ENCODE measurements around the gene KIF4A.
"Not testable (repeated sequence)": the region's sequence is repeated elsewhere in the genome, so short reads cannot be mapped to it uniquely, and the experiment has no call there.

Gene KIF4A

DNA sequence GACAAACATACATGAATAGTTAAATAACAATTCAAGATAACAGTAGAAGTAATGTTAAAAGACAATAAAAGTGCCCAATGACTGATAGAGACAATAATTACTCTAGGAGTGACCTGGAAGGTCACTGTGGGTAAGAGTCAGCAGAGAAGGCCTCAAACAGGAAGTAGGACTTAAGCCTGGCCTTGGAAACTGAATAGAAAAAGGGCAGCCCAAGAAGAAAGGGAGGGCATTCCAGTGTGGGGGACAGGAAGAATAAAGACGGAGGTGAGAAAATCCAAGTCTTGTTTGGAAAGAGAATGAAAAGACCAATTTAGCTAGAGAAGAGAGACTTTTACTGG is 35.9 kb upstream of the KIF4A start:
- Histone ChIP-seq H3K27ac (ENCODE audit: insufficient read depth, low read length, poor library complexity, severe bottlenecking) (no peak overlapping the region), H3K9me3 (ENCODE audit: control insufficient read depth, low read length) (no peaks in the 10 kb centered on the region), H3K4me1 (ENCODE audit: control insufficient read depth, insufficient read depth, low read length, poor library complexity, severe bottlenecking) (no peaks in the 10 kb centered on the region), H3K36me3 (ENCODE audit: control insufficient read depth, insufficient read depth, low read length) (no peaks in the 10 kb centered on the region), H3K27me3 (replicated peaks; ENCODE audit: control insufficient read depth, insufficient read depth, low read length, poor library complexity, severe bottlenecking) (no peaks in the 10 kb centered on the region), H3K4me3 (ENCODE audit: insufficient read depth, low read depth, low read length, poor library complexity, severe bottlenecking) (no peak overlapping the region)
- no peak for DNase-seq

DNA sequence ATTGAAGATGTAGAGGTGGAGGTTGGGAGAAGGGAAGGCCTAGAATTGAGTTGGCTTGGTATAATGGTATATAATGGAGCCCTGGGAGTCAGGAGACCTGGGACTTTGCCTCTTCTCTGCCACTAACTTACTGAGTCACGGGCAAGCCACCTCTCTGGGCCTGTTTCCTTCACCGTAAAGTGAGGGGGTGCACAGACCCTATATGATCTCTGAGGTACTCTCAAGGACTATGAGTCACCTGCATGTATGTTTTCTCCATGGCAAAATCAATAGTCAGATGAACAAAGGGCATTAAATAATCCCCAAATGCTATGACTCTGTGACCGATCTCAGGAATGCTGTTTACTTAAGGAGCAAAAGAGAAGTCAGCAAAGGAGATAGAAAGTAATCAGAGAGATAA is 35.0 kb upstream of the KIF4A start:
- Histone ChIP-seq H3K9me3 (ENCODE audit: control insufficient read depth, low read length) (no peaks in the 10 kb centered on the region), H3K27me3 (replicated peaks; ENCODE audit: control insufficient read depth, insufficient read depth, low read length, poor library complexity, severe bottlenecking) (no peaks in the 10 kb centered on the region), H3K4me3 (ENCODE audit: insufficient read depth, low read depth, low read length, poor library complexity, severe bottlenecking) (no peak overlapping the region), H3K27ac (ENCODE audit: insufficient read depth, low read length, poor library complexity, severe bottlenecking) (no peak overlapping the region), H3K4me1 (ENCODE audit: control insufficient read depth, insufficient read depth, low read length, poor library complexity, severe bottlenecking) (no peaks in the 10 kb centered on the region), H3K36me3 (ENCODE audit: control insufficient read depth, insufficient read depth, low read length) (no peaks in the 10 kb centered on the region)
- no peak for DNase-seq

DNA sequence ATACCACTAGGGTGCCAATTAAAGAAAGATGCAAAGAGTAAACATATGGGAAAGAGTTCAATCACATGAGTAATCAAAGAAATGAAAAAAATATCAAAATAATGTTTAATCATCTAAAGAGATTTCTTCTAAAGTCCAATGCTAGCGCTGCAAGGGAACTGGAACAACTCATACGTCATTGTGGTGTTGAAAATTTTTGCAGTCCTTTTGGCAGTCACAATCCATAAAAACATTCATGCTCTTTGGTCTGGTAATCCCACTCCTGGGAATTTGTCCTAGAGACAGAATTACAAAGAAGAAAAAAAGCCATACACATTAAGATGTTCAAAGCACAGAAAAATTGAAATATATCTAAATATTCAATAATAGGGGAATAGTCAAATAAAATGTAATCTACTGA is 34.5 kb upstream of the KIF4A start:
- H3K36me3 ChIP-seq (ENCODE audit: control insufficient read depth, insufficient read depth, low read length), result no peaks in the 10 kb centered on the region
- H3K27me3 ChIP-seq (replicated peaks; ENCODE audit: control insufficient read depth, insufficient read depth, low read length, poor library complexity, severe bottlenecking), result no peaks in the 10 kb centered on the region
- no peaks in the 10 kb centered on the region for H3K9me3 ChIP-seq (ENCODE audit: control insufficient read depth, low read length)
- H3K4me3 ChIP-seq (ENCODE audit: insufficient read depth, low read depth, low read length, poor library complexity, severe bottlenecking), result no peak overlapping the region
- H3K27ac ChIP-seq (ENCODE audit: insufficient read depth, low read length, poor library complexity, severe bottlenecking), result no peak overlapping the region
- H3K4me1 ChIP-seq (ENCODE audit: control insufficient read depth, insufficient read depth, low read length, poor library complexity, severe bottlenecking), result no peaks in the 10 kb centered on the region
- DNase-seq, result no peak

DNA sequence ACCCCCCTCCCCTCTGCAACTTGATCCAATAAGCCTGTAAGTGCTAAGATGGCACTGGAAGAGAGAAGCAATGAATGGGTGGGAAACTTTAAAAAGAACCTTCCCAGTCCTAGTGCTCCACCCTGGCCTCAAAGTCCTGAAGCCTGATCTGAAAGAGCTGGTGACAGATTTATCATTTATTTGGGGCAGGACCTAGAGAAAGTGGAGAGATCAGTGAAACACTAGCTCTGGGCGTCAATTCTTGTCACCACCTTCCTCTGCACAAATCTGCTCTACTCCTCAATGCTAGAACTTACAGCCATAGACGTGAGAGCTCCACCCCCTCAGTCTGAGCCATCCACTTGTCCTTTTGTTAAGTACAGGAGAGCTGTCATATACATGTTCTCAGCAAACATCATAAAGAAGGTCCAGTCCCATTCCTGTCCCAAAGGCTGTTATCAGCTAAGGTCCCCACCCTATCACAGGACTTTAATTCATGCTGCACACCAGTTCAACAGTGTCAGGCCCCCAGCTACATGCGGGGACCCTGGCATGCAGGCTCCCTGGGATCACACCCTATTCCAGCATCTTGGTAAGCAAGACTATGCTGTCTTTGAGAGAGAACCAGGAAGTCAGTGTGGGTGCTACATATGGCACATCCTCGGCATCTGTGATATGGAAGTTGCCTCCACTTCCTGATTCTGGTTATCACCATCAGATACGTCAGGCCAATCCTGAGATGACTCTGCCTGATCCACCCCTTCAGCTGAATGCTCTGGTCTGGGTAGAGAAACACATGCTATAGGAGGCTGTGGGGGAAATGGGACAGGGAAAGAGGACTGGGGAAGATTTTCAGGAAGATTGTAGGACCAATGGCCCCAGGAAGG is 32.2 kb upstream of the KIF4A start:
- Histone ChIP-seq H3K27me3 (replicated peaks; ENCODE audit: control insufficient read depth, insufficient read depth, low read length, poor library complexity, severe bottlenecking) (no peaks in the 10 kb centered on the region), H3K4me1 (ENCODE audit: control insufficient read depth, insufficient read depth, low read length, poor library complexity, severe bottlenecking) (no peaks in the 10 kb centered on the region), H3K4me3 (ENCODE audit: insufficient read depth, low read depth, low read length, poor library complexity, severe bottlenecking) (no peak overlapping the region), H3K9me3 (ENCODE audit: control insufficient read depth, low read length) (no peaks in the 10 kb centered on the region), H3K36me3 (ENCODE audit: control insufficient read depth, insufficient read depth, low read length) (no peaks in the 10 kb centered on the region), H3K27ac (ENCODE audit: insufficient read depth, low read length, poor library complexity, severe bottlenecking) (no peak overlapping the region)
- DNase-seq, result no peak

DNA sequence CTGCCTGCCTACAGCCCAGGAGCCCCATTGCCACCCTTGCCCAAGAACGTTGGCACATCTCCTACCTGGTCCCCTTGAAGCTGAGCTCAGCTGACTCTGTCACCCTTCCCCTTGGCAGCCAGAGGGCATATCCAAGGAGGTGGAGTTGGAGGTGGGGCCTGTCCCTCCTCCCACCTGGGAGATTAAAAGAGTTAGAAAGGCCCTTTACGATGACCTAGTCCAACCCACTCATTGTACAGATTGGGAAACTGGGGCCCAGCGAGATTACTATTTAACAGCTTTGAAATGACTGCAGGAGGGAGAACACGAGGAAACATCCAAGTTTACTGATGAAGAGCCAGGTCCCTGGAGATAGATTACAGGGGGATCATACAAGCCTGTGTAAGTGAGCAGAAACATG is 29.8 kb upstream of the KIF4A start, which contains the start of gene P2RY4:
Gene P2RY4, minus strand, starts transcription at position 101 of the 400 bp plus-strand sequence. CDS start 580 bp downstream, outside the sequence.
- no peak within 1 kb of the TSS for H3K4me3 ChIP-seq (ENCODE audit: insufficient read depth, low read depth, low read length, poor library complexity, severe bottlenecking)

DNA sequence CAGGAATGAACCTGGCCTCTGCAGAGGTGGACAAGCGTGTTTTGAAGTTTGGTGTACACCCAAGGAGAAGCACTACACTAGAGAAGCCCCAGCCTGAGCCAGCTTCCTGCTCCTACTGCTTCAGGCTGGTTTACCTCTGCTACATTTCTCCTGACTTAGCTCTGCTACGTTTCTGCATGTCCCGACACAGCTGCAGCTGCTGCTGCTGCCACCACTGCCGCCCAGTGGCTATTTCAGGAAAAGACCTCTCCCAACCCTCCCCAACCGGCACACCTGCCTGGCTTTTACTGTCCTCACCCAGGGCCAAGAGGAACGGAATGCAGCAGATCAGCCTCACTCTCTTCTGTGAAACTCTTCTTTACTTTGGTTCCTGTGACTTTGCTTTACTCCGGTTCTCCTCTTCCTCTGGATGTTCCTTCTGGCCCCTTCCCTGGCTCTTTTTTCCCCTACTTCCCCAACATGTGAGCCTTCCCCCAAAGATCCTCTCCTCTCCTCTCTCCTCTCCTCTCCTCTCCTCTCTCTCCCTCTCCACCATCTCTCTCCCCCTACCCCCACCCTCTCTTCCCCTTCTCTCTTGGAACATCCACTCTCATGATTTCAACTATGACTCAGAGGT is 26.8 kb upstream of the KIF4A start:
- no peaks in the 10 kb centered on the region for H3K9me3 ChIP-seq (ENCODE audit: control insufficient read depth, low read length)
- peak in 1 of 3 donors; percentile 0 for DNase-seq

More for the DNA sequence above, 29.8 kb upstream of the KIF4A start, which contains the start of gene P2RY4:
- Histone ChIP-seq H3K9me3 (ENCODE audit: control insufficient read depth, low read length) (no peaks in the 10 kb centered on the region), H3K4me1 (ENCODE audit: control insufficient read depth, insufficient read depth, low read length, poor library complexity, severe bottlenecking) (no peaks in the 10 kb centered on the region), H3K36me3 (ENCODE audit: control insufficient read depth, insufficient read depth, low read length) (no peaks in the 10 kb centered on the region), H3K27ac (ENCODE audit: insufficient read depth, low read length, poor library complexity, severe bottlenecking) (no peak within 1 kb of the TSS), H3K27me3 (replicated peaks; ENCODE audit: control insufficient read depth, insufficient read depth, low read length, poor library complexity, severe bottlenecking) (no peaks in the 10 kb centered on the region)
- DNase-seq, result no peak

DNA sequence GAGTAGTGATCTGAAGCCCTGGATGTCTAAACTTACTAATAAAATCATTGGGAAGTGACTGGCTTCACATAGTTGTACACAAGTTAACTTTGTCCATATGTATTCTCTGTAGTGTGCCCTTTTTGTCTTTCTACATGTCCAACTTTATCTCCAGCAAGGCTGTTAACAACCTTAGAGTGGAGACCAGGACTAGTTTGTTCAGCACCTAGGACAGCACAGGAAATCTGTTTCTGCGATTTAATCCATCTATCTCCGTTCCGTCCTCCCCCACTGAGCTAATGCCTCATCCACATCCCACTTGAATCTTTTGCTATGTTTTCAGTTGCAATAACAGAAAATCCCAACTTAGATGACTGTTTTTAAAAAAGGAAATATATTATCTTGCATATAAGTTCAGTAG is 25.1 kb upstream of the KIF4A start:
- Histone ChIP-seq H3K9me3 (ENCODE audit: control insufficient read depth, low read length) (no peaks in the 10 kb centered on the region), H3K27me3 (replicated peaks; ENCODE audit: control insufficient read depth, insufficient read depth, low read length, poor library complexity, severe bottlenecking) (no peaks in the 10 kb centered on the region), H3K36me3 (ENCODE audit: control insufficient read depth, insufficient read depth, low read length) (no peaks in the 10 kb centered on the region), H3K27ac (ENCODE audit: insufficient read depth, low read length, poor library complexity, severe bottlenecking) (no peak overlapping the region), H3K4me3 (ENCODE audit: insufficient read depth, low read depth, low read length, poor library complexity, severe bottlenecking) (no peak overlapping the region), H3K4me1 (ENCODE audit: control insufficient read depth, insufficient read depth, low read length, poor library complexity, severe bottlenecking) (no peaks in the 10 kb centered on the region)
- no peak for DNase-seq

More for the DNA sequence above, 26.8 kb upstream of the KIF4A start:
- H3K4me3 ChIP-seq (ENCODE audit: insufficient read depth, low read depth, low read length, poor library complexity, severe bottlenecking), result no peak overlapping the region
- no peaks in the 10 kb centered on the region for H3K27me3 ChIP-seq (replicated peaks; ENCODE audit: control insufficient read depth, insufficient read depth, low read length, poor library complexity, severe bottlenecking)
- H3K4me1 ChIP-seq (ENCODE audit: control insufficient read depth, insufficient read depth, low read length, poor library complexity, severe bottlenecking), result no peaks in the 10 kb centered on the region
- H3K36me3 ChIP-seq (ENCODE audit: control insufficient read depth, insufficient read depth, low read length), result no peaks in the 10 kb centered on the region
- H3K27ac ChIP-seq (ENCODE audit: insufficient read depth, low read length, poor library complexity, severe bottlenecking), result no peak overlapping the region

DNA sequence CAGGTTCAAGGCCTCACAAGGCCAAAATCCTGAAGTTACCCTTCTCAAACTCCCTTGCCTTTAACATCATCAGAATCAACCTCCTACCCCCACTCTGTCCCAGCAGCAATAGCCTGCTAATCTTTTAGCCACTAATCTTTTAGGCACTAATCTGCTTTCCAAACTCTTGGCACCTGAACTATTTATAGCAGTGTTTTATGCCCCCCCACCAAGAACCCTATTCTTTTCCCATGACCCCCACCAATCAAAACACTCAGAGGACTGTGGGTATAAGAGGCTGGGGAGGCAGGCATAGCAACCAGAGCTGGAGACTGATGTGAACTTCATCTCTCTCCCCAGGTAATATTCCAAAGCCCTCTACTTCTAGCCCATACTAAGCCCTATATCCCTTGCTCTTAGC is 21.9 kb upstream of the KIF4A start, which contains the start of gene ARR3:
Gene ARR3, plus strand, starts transcription at position 301 of the 400 bp plus-strand sequence. CDS start 1,052 bp downstream, outside the sequence.
- DNase-seq, result no peak
- H3K4me1 ChIP-seq (ENCODE audit: control insufficient read depth, insufficient read depth, low read length, poor library complexity, severe bottlenecking), result no peaks in the 10 kb centered on the region

DNA sequence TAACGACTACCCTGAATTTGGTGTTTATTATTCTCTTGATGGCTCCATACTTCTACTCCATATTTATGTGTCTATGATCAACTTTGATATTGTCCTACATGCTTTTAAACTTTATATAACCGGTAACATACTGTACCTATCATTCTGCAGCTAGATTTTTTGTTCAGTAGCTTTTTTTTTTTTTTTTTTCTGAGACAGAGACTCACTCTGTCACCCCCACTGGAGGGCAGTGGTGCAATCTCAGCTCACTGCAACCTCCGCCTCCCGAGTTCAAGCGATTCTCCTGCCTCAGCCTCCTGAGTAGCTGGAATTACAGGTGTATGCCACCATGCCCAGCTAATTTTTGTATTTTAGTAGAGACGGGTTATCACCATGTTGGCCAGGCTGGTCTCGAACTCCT is 15.9 kb upstream of the KIF4A start:
- not testable (repeated sequence) for H3K27ac ChIP-seq (ENCODE audit: insufficient read depth, low read length, poor library complexity, severe bottlenecking); H3K9me3 ChIP-seq (ENCODE audit: control insufficient read depth, low read length); H3K4me3 ChIP-seq (ENCODE audit: insufficient read depth, low read depth, low read length, poor library complexity, severe bottlenecking); H3K4me1 ChIP-seq (ENCODE audit: control insufficient read depth, insufficient read depth, low read length, poor library complexity, severe bottlenecking); DNase-seq; H3K27me3 ChIP-seq (replicated peaks; ENCODE audit: control insufficient read depth, insufficient read depth, low read length, poor library complexity, severe bottlenecking); H3K36me3 ChIP-seq (ENCODE audit: control insufficient read depth, insufficient read depth, low read length)

More for the DNA sequence above, 21.9 kb upstream of the KIF4A start, which contains the start of gene ARR3:
- no peaks in the 10 kb centered on the region for H3K36me3 ChIP-seq (ENCODE audit: control insufficient read depth, insufficient read depth, low read length)
- H3K9me3 ChIP-seq (ENCODE audit: control insufficient read depth, low read length), result no peaks in the 10 kb centered on the region
- H3K27ac ChIP-seq (ENCODE audit: insufficient read depth, low read length, poor library complexity, severe bottlenecking), result no peak within 1 kb of the TSS
- no peak within 1 kb of the TSS for H3K4me3 ChIP-seq (ENCODE audit: insufficient read depth, low read depth, low read length, poor library complexity, severe bottlenecking)
- H3K27me3 ChIP-seq (replicated peaks; ENCODE audit: control insufficient read depth, insufficient read depth, low read length, poor library complexity, severe bottlenecking), result no peaks in the 10 kb centered on the region

DNA sequence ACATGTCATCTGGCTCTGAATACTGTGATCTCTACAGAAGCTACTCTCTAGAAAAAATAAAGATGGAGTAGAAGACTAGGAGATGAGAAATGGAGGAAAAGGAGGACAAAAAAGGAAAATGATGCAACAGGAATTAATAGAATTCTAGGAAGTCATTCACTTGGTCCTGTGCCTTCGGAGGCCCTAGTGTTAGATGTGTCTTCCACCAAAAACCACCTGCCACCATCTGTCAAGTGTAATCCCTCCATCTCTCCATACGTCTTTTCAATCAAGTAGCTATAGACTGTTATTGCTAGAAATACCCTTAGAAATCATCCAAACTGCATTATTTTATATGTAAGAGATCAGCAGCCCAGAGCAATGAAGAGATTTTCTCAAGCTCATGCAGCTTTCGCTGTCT is 10.8 kb upstream of the KIF4A start:
- H3K27ac ChIP-seq (ENCODE audit: insufficient read depth, low read length, poor library complexity, severe bottlenecking), result no peak overlapping the region
- H3K4me1 ChIP-seq (ENCODE audit: control insufficient read depth, insufficient read depth, low read length, poor library complexity, severe bottlenecking), result no peaks in the 10 kb centered on the region
- DNase-seq, result no peak
- no peak overlapping the region for H3K4me3 ChIP-seq (ENCODE audit: insufficient read depth, low read depth, low read length, poor library complexity, severe bottlenecking)
- H3K9me3 ChIP-seq (ENCODE audit: control insufficient read depth, low read length), result no peaks in the 10 kb centered on the region
- no peaks in the 10 kb centered on the region for H3K36me3 ChIP-seq (ENCODE audit: control insufficient read depth, insufficient read depth, low read length)
- no peaks in the 10 kb centered on the region for H3K27me3 ChIP-seq (replicated peaks; ENCODE audit: control insufficient read depth, insufficient read depth, low read length, poor library complexity, severe bottlenecking)
